GM19467 (cell line): Measurements from ENCODE around the gene KCNAB3.

Source experiments
- ATAC-seq: cut with Tn5 transposase; IDR thresholded peaks from one replicate; pipeline ENCODE4 v1.9.1; 2021; ENCODE audit warnings: mild to moderate bottlenecking, moderate library complexity; ENCODE audit not compliant: unreplicated experiment

KCNAB3 gene

GRCh38 chr17:7881276-7882054, 48.2 kb downstream of the KCNAB3 start:
- ATAC-seq = no peak

- ATAC-seq = no peak
Observed at GRCh38 chr17:7880076-7880868, 49.4 kb downstream of the KCNAB3 start.

- ATAC-seq = no peak
Observed at GRCh38 chr17:7878234-7878633, 51.4 kb downstream of the KCNAB3 start.

GRCh38 chr17:7875804-7876370, 53.8 kb downstream of the KCNAB3 start:
- ATAC-seq = no peak

GRCh38 chr17:7873051-7873450, 56.6 kb downstream of the KCNAB3 start:
- no peak for ATAC-seq
